Measurements from ENCODE around the gene APBB1IP.

GRCh38 chr10:26528715-26529393 is 90.7 kb downstream of the APBB1IP start:
- TF ChIP-seq CTCF (IDR thresholded peaks at IDR 0.05) (no peak), POLR2A (IDR thresholded peaks at IDR 0.05) (no peak)

Data from heart left ventricle (tissue), 13 donors.